ENCODE results near the gene PDC.

DNA sequence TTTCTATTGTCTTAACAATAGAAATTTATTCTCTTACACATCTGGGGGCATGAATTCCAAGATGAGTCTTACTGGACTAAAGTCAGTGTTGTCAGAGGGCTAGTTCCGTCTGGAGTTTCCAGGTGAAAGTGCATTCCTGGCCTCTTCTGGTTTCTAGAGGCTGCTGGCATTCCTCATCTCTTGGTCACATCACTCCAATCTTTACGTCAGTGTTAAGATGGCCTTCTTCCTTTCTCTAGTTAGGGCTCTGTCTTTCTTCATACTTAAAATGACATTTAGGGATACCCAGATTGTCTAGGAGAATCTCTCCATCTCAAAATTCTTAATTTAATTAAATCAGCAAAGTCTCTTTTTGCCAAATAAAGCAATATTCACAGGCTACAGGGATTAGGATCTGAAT lies 13.3 kb upstream of the PDC start:
- TF ChIP-seq, protein P1, sequence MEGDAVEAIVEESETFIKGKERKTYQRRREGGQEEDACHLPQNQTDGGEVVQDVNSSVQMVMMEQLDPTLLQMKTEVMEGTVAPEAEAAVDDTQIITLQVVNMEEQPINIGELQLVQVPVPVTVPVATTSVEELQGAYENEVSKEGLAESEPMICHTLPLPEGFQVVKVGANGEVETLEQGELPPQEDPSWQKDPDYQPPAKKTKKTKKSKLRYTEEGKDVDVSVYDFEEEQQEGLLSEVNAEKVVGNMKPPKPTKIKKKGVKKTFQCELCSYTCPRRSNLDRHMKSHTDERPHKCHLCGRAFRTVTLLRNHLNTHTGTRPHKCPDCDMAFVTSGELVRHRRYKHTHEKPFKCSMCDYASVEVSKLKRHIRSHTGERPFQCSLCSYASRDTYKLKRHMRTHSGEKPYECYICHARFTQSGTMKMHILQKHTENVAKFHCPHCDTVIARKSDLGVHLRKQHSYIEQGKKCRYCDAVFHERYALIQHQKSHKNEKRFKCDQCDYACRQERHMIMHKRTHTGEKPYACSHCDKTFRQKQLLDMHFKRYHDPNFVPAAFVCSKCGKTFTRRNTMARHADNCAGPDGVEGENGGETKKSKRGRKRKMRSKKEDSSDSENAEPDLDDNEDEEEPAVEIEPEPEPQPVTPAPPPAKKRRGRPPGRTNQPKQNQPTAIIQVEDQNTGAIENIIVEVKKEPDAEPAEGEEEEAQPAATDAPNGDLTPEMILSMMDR (IDR thresholded peaks at IDR 0.05): no peak
- no peak for TF ChIP-seq POLR2A (IDR thresholded peaks at IDR 0.05)

Measured in vagina (tissue), 2 donors.